Loucy (cell line): ENCODE measurements around the gene BCAT1.
"Not testable (repeated sequence)": the region's sequence is repeated elsewhere in the genome, so short reads cannot be mapped to it uniquely, and the experiment has no call there.

Experiments
- H2AFZ ChIP-seq: fragments of 200-600 bp; sonication (generic); 2 replicates; pipeline ENCODE4 v1.6.0; 2016; ENCODE audit warnings: antibody characterized with exemption, mild to moderate bottlenecking, low read length, moderate library complexity
- H3F3A ChIP-seq: fragments of 200-600 bp; 2 replicates; pipeline ENCODE4 v1.6.0; 2016; ENCODE audit warnings: antibody characterized with exemption, low read depth, mild to moderate bottlenecking
- H3K27me3 ChIP-seq: fragments of 200-600 bp; sonication (generic); 2 replicates; pipeline ENCODE4 v1.6.1; 2014; ENCODE audit warnings: low read length, mild to moderate bottlenecking; ENCODE audit not compliant: insufficient read depth, poor library complexity, severe bottlenecking
- H3K36me3 ChIP-seq: fragments of 200-600 bp; sonication (generic); 2 replicates; pipeline ENCODE4 v1.6.1; 2016; ENCODE audit warnings: low read length; ENCODE audit not compliant: insufficient read depth
- H3K4me1 ChIP-seq: fragments of 200-600 bp; sonication (generic); 2 replicates; pipeline ENCODE4 v1.5.1; 2014; ENCODE audit warnings: low read length, mild to moderate bottlenecking; ENCODE audit not compliant: insufficient read depth, poor library complexity, severe bottlenecking
- H3K4me2 ChIP-seq: fragments of 200-600 bp; sonication (generic); 2 replicates; pipeline ENCODE4 v1.6.0; 2014; ENCODE audit warnings: antibody characterized with exemption, low read length, low read depth, mild to moderate bottlenecking; ENCODE audit not compliant: poor library complexity, severe bottlenecking
- H3K4me3 ChIP-seq: fragments of 200-600 bp; sonication (generic); 2 replicates; pipeline ENCODE4 v1.5.1; 2014; ENCODE audit warnings: low read length, mild to moderate bottlenecking, mixed read lengths; ENCODE audit not compliant: poor library complexity, severe bottlenecking
- H3K79me2 ChIP-seq: fragments of 200-600 bp; sonication (generic); 2 replicates; pipeline ENCODE4 v1.6.1; 2014; ENCODE audit warnings: low read length; ENCODE audit not compliant: insufficient read depth
- H3K9ac ChIP-seq: fragments of 200-600 bp; sonication (generic); 2 replicates; pipeline ENCODE4 v1.6.0; 2014; ENCODE audit warnings: mild to moderate bottlenecking, low read depth, low read length, moderate library complexity; ENCODE audit not compliant: poor library complexity, severe bottlenecking
- H3K9me2 ChIP-seq: fragments of 200-600 bp; sonication (generic); replicated peaks from 2 replicates; pipeline ENCODE4 v1.6.1; 2016; ENCODE audit warnings: low read depth, low read length, mixed read lengths
- H3K9me3 ChIP-seq: fragments of 200-600 bp; sonication (generic); 2 replicates; pipeline ENCODE4 v1.6.1; 2014; ENCODE audit warnings: mild to moderate bottlenecking, antibody characterized with exemption, low read length, low read depth; ENCODE audit not compliant: insufficient read depth
- H4K20me1 ChIP-seq: fragments of 200-600 bp; sonication (generic); 2 replicates; pipeline ENCODE4 v1.6.0; 2014; ENCODE audit warnings: antibody characterized with exemption, low read length, mild to moderate bottlenecking; ENCODE audit not compliant: insufficient read depth, poor library complexity, severe bottlenecking
- CTCF ChIP-seq: fragments of 200-600 bp; sonication (generic); conservative IDR thresholded peaks from 2 replicates; pipeline ENCODE4 v1.5.1; 2014; ENCODE audit warnings: mild to moderate bottlenecking, antibody characterized with exemption, low read length
- EZH2phosphoT487 ChIP-seq: fragments of 200-600 bp; IDR thresholded peaks from 2 replicates; pipeline ENCODE4 v1.6.1; 2018; ENCODE audit warnings: antibody characterized with exemption, mild to moderate bottlenecking, moderate library complexity, borderline replicate concordance

Gene BCAT1

GRCh38 chr12:24913953-24914352 lies 34.9 kb downstream of the BCAT1 start:
- Histone ChIP-seq H3K4me1 (peaks cover 23% of the 10 kb centered on the region), H3K9me2 (no peaks in the 10 kb centered on the region), H4K20me1 (peaks cover 8% of the 10 kb centered on the region), H3F3A (no peaks in the 10 kb centered on the region), H3K4me3 (no peak overlapping the region), H3K4me2 (no peak overlapping the region), H3K27me3 (no peaks in the 10 kb centered on the region), H3K79me2 (peaks cover 88% of the 10 kb centered on the region; the same call in 1 of the 2 replicates), H2AFZ (no peak overlapping the region), H3K9me3 (no peaks in the 10 kb centered on the region), H3K36me3 (peaks cover 6% of the 10 kb centered on the region; the same call in 1 of the 2 replicates), H3K9ac (no peak overlapping the region)
- TF ChIP-seq CTCF (no peak), EZH2phosphoT487 (no peak)

DNA sequence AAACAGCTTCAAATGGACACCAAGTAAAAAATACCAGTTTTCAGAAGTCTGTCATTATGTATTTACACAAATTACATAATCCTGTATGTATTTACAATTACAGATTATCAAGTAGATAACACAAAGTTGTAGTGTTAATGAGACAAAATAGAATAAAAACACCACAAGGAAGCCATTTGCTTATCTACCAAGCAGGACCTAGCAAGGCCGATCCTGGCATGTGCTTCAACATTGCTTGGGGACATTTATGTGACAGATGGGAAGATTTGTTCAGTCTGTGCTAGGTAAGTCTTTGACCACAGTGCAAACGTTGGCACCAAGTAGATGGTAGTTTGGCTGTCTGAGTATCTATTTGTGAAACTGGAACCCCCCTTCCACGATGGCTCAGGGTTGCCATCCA lies 35.8 kb downstream of the BCAT1 start:
- Histone ChIP-seq H3K27me3 (no peaks in the 10 kb centered on the region), H3K79me2 (peaks cover 82% of the 10 kb centered on the region; the same call in 1 of the 2 replicates), H3K9me2 (no peaks in the 10 kb centered on the region), H3F3A (no peaks in the 10 kb centered on the region), H2AFZ (no peak overlapping the region), H3K36me3 (peaks cover 9% of the 10 kb centered on the region; the same call in 1 of the 2 replicates), H4K20me1 (peaks cover 6% of the 10 kb centered on the region), H3K9me3 (no peaks in the 10 kb centered on the region), H3K4me2 (no peak overlapping the region), H3K4me1 (peaks cover 22% of the 10 kb centered on the region), H3K4me3 (no peak overlapping the region), H3K9ac (no peak overlapping the region)
- TF ChIP-seq EZH2phosphoT487 = no peak
- TF ChIP-seq CTCF = no peak

DNA sequence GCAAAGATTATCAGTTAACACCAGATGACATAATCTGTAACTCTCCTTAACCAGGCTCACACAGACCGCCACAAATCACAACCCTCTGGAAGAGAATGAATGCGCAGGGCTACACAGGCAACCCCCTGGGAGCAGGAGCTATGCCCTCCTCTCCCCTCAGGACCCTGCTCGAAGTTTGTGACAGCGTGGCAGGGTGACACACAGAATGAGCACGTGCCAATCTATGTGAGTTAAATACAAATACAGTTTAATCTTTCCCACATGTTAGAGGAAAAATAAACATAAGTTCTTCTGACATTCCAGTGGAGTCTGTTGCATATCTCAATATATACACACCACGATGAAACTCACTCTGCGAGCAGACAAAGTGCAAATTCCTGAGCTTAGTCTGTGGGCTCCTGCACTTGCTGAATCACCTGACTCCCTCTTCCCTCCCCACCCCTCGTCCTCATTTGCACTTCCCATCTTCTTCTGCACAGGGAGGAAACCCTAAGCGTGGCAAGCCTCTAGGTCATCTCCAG lies 37.6 kb downstream of the BCAT1 start:
- peaks cover 6% of the 10 kb centered on the region for H4K20me1 ChIP-seq
- peaks cover 75% of the 10 kb centered on the region; the same call in 1 of the 2 replicates for H3K79me2 ChIP-seq
- no peak overlapping the region for H3K9ac ChIP-seq

DNA sequence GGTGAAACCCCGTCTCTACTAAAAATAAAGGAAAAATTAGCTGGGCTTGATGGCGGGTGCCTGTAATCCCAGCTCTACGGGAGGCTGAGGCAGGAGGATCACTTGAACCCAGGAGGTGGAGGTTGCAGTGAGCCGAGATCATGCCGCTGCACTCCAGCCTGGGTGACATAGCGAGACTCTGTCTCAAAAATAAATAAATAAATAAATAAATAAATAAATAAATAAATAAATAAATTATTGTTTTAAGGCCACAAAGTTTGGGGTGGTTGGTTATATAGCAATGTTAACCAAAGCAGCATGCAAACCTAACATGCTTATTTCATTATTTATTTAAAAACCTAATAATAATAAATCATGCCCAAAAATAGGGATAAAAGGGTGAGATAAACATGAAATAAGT lies 38.7 kb downstream of the BCAT1 start:
- not testable (repeated sequence) for H3K36me3 ChIP-seq, H3F3A ChIP-seq, H4K20me1 ChIP-seq, H3K9me3 ChIP-seq, H3K27me3 ChIP-seq, H2AFZ ChIP-seq, H3K9me2 ChIP-seq, H3K4me2 ChIP-seq, H3K4me3 ChIP-seq, H3K9ac ChIP-seq
- H3K79me2 ChIP-seq = peaks cover 77% of the 10 kb centered on the region; the same call in 1 of the 2 replicates
- H3K4me1 ChIP-seq = peaks cover 27% of the 10 kb centered on the region

More for the DNA sequence above, 37.6 kb downstream of the BCAT1 start:
- Histone ChIP-seq H3F3A (no peaks in the 10 kb centered on the region), H3K4me2 (no peak overlapping the region), H3K9me3 (no peaks in the 10 kb centered on the region), H2AFZ (no peak overlapping the region), H3K9me2 (no peaks in the 10 kb centered on the region), H3K4me3 (no peak overlapping the region), H3K36me3 (peaks cover 13% of the 10 kb centered on the region; the same call in 1 of the 2 replicates), H3K27me3 (no peaks in the 10 kb centered on the region), H3K4me1 (peaks cover 22% of the 10 kb centered on the region)
- TF ChIP-seq EZH2phosphoT487 (no peak), CTCF (no peak)
